ENCODE measurements around the gene CXCR2. TPM values are rescaled to one million over a fixed set of nuclear protein-coding genes. Genes with fewer than 3 reads are reported as not detected.
"Not testable (repeated sequence)": the region's sequence is repeated elsewhere in the genome, so short reads cannot be mapped to it uniquely, and the experiment has no call there.

Gene CXCR2
- total RNA-seq, 2 experiments from 2014 or later = 0.15 to 0.30 TPM

DNA sequence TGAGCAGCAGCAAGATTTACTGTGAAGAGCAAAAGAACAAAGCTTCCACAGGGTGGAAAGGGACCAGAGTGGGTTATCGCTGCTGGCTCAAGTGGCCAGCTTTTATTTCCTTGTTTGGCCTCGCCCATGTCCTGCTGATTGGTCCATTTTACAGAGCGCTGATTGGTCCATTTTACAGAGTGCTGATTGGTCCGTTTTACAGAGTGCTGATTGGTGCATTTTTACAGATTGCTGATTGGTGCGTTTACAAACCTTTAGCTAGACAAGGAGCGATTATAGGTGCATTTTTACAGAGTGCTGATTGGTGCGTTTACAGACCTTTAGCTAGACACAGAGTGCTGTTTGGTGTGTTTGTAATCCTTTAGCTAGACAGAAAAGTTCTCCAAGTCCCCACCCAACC lies 17.0 kb upstream of the CXCR2 start:
- H3K4me3 Mint-ChIP-seq; H3K4me1 Mint-ChIP-seq; DNase-seq; H3K36me3 Mint-ChIP-seq; ATAC-seq; CTCF ChIA-PET; H3K9me3 Mint-ChIP-seq (ENCODE audit: low read depth); H3K27ac Mint-ChIP-seq: not testable (repeated sequence)
- peaks cover 43% of the 10 kb centered on the region for H3K27me3 Mint-ChIP-seq

DNA sequence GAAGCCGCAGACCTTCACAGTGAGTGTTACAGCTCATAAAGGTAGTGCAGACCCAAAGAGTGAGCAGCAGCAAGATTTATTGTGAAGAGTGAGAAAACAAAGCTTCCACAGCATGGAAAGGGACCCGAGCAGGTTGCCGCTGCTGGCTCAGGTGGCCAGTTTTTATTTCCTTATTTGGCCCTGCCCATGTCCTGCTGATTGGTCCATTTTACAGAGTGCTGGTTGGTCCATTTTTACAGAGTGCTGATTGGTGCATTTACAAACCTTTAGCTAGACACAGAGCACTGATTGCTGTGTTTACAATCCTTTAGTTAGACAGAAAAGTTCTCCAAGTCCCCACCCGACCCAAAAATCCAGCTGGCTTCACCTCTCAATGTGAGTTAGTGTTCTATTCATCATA lies 4.0 kb upstream of the CXCR2 start:
- Mint-ChIP-seq H3K4me1 (peaks cover 10% of the 10 kb centered on the region), H3K27me3 (peaks cover 37% of the 10 kb centered on the region)
- H3K4me3 Mint-ChIP-seq; DNase-seq; H3K27ac Mint-ChIP-seq; CTCF ChIA-PET; H3K9me3 Mint-ChIP-seq (ENCODE audit: low read depth); ATAC-seq; H3K36me3 Mint-ChIP-seq: not testable (repeated sequence)

DNA sequence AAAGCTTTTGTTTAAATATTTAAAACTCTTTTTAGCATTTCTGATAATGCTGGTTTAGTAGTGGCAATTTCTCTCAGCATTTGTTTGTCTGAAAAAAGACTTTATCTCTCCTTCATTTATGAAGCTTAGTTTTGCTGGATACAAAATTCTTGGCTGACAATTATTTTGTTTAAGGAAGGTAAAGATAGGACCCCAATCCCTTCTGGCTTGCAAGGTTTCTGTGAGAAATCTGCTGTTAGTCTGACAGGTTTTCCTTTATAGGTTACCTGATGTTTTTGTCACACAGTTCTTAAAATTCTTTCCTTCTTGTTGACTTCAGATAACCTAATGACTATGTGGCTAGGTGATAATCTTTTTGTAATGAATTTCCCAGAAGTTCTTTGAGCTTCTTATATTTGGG lies 3.5 kb upstream of the CXCR2 start:
- ATAC-seq; H3K4me3 Mint-ChIP-seq; CTCF ChIA-PET; H3K9me3 Mint-ChIP-seq (ENCODE audit: low read depth); H3K36me3 Mint-ChIP-seq; DNase-seq; H3K27ac Mint-ChIP-seq: not testable (repeated sequence)
- Mint-ChIP-seq H3K4me1 (peaks cover 10% of the 10 kb centered on the region), H3K27me3 (peaks cover 37% of the 10 kb centered on the region)

DNA sequence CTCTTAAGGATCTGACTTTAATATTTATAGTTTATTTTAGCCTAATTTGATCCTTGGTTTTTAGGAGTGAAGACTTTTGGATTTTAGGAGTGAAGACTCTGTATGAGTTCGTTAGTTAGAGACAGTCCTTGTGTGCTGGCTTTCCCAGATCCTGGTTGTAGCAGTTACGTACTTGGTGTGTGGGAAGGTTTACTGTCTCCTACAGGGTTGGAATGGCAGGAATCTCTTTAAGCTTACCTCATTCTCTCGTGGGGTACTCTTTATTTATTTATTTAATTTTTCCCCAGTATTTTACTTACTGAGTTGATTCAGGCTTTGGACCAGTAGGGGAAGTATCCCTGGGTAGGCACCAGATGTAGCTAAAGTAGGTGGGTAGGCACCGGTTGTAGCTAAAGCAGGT lies 1.8 kb upstream of the CXCR2 start:
- peaks cover 1% of the 10 kb centered on the region for H3K36me3 Mint-ChIP-seq
- H3K9me3 Mint-ChIP-seq (ENCODE audit: low read depth) = peaks cover 4% of the 10 kb centered on the region
- CTCF ChIA-PET = no interaction called here
- no peak overlapping the region for H3K27ac Mint-ChIP-seq
- peaks cover 10% of the 10 kb centered on the region for H3K4me1 Mint-ChIP-seq
- H3K4me3 Mint-ChIP-seq = no peak overlapping the region
- H3K27me3 Mint-ChIP-seq = peaks cover 41% of the 10 kb centered on the region
- ATAC-seq = no peak
- DNase-seq = no peak

DNA sequence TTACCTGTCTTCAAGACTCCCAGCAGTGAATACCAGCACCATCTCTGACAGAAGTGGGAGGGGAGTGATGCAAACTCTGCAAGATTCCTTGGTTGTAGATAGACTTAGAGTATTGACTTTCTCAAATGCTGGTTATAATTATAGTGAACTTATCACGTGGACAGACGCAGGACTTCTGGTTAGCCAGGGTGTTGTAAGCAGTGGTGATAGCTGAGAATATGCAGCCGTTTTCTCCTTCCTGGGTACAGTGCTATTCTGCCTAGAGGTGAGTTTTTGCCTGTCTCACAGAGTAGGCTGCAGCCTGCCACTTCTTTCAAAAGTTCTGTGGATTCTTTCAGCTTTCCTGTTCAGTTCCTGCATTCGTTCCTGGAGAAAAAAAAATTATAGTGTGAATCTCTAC lies 733 bp upstream of the CXCR2 start:
- CTCF ChIA-PET = no interaction called here
- peaks cover 10% of the 10 kb centered on the region for H3K4me1 Mint-ChIP-seq
- peaks cover 44% of the 10 kb centered on the region for H3K27me3 Mint-ChIP-seq
- peaks cover 4% of the 10 kb centered on the region for H3K9me3 Mint-ChIP-seq (ENCODE audit: low read depth)
- H3K27ac Mint-ChIP-seq = no peak overlapping the region
- ATAC-seq = no peak
- DNase-seq = no peak
- no peak overlapping the region for H3K4me3 Mint-ChIP-seq
- peaks cover 1% of the 10 kb centered on the region for H3K36me3 Mint-ChIP-seq

DNA sequence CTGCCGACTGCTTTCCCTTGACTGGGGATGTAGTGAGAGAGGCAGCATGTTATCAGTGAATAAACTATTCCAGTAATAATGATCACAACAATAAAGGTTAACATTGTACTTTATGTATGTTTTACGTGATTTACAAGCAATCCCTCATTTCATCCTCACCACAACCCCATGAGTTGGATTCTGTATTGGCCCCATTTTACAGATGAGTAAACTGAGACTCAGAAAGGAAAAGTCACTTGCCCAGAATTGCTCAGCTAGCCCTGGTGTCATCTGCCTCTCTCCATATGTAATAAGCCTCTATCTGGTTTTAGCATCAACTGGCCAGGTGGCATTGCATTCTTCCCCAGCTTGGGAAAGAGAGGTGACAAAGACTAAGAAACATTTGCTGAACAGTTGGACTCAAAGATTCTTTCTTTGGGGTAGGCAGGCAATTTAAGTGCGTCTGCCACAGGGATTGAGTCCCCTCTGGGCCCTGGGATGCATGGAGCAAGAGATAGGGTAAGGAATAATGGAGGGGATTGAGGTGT lies 2.2 kb downstream of the CXCR2 start:
- CTCF ChIA-PET = no interaction called here
- peaks cover 1% of the 10 kb centered on the region for H3K36me3 Mint-ChIP-seq
- peaks cover 33% of the 10 kb centered on the region for H3K27me3 Mint-ChIP-seq
- no peaks in the 10 kb centered on the region for H3K9me3 Mint-ChIP-seq (ENCODE audit: low read depth)
- no peak overlapping the region for H3K27ac Mint-ChIP-seq
- no peak for DNase-seq
- ATAC-seq = no peak
- H3K4me1 Mint-ChIP-seq = peaks cover 10% of the 10 kb centered on the region
- H3K4me3 Mint-ChIP-seq = no peak overlapping the region

DNA sequence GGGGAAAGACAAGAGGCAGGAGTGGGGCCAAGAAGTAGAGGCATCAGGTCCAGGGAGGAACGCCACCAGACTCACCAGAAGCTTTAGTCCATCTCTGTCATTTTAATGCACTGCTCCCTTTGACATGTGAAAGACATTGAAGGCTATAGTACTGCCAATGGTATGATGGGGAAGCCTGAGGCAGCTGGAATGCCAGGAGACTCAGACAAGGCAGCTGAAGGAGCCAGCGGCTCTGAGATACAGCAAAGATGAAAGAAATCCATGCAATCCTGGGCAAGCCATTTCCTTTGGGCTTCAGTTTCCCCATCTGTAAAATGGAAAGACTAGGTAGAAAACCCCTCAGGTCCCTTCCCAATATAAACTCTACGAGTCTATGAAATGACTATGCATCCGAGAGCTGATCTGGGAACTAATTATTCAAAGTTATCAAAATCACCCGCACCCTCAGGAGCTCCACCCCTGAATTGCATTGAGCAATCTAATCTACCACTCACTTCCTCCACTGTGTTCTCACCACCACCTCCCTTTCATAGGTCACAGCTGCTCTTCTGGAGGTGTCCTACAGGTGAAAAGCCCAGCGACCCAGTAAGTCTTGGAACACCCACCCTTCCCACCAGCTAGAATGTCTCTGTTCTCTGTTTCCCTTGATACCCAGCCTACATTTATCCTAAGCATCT lies 3.1 kb downstream of the CXCR2 start:
- peaks cover 33% of the 10 kb centered on the region for H3K27me3 Mint-ChIP-seq
- H3K27ac Mint-ChIP-seq = no peak overlapping the region
- no peaks in the 10 kb centered on the region for H3K9me3 Mint-ChIP-seq (ENCODE audit: low read depth)
- no peak overlapping the region for H3K4me3 Mint-ChIP-seq
- DNase-seq (no peak), ATAC-seq (no peak)
- peaks cover 1% of the 10 kb centered on the region for H3K36me3 Mint-ChIP-seq
- CTCF ChIA-PET = no interaction called here
- peaks cover 10% of the 10 kb centered on the region for H3K4me1 Mint-ChIP-seq

DNA sequence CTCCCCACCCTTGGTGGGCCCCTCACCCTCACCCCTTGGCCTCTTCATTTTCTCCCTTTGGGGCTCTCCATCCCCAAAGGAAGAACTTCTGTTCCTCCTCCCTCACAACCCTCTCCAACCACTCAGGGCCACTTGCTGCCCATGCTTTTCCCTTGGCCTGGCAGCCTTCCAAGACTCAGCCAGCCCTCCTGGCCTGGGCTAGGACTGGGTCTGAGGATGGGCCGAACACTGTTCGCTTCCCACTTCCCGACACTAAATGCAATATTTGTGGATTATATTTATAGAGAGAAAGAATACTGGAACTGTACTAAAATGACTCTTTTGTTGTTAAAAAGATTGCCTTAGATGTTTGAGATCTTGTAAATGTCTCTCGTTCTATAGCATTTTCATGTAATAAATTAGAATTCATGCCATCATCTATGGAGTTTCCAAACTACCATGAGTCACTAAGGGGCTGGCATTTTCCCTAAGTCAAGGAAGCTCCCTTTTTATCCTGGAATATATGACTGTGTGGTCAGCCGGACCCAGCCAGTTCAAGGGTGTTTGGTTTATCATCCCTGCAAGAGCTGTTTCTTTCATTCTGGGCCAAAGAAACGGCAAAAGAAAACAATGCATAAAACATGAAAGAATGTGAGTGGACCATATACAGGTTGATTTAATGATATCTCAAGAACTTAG lies 3.8 kb downstream of the CXCR2 start:
- CTCF ChIA-PET = no interaction called here
- no peak for DNase-seq
- ATAC-seq = no peak
- Mint-ChIP-seq H3K9me3 (ENCODE audit: low read depth) (no peaks in the 10 kb centered on the region), H3K27ac (no peak overlapping the region), H3K36me3 (peaks cover 1% of the 10 kb centered on the region), H3K27me3 (peaks cover 31% of the 10 kb centered on the region), H3K4me1 (peaks cover 10% of the 10 kb centered on the region), H3K4me3 (no peak overlapping the region)

DNA sequence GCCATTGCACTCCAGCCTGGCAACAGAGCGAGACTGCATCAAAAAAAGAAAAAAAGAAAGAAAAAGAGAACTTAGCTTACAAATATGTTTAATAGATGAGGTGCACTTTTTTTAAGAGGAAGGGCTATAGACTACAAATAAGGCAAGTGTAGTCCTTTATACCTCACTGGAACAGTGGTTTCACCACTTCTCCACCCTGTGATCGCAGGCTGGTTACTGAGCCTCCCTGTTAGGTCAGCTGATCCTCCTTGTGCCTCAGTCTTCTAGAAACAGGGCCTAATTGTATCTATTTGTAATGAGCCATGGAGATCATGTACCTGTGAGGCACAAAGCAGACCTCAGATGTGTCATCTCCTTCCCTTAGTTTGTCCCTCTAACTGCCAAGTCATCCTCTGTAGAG lies 4.5 kb downstream of the CXCR2 start:
- no peak overlapping the region for H3K27ac Mint-ChIP-seq
- CTCF ChIA-PET = no interaction called here
- peaks cover 31% of the 10 kb centered on the region for H3K27me3 Mint-ChIP-seq

DNA sequence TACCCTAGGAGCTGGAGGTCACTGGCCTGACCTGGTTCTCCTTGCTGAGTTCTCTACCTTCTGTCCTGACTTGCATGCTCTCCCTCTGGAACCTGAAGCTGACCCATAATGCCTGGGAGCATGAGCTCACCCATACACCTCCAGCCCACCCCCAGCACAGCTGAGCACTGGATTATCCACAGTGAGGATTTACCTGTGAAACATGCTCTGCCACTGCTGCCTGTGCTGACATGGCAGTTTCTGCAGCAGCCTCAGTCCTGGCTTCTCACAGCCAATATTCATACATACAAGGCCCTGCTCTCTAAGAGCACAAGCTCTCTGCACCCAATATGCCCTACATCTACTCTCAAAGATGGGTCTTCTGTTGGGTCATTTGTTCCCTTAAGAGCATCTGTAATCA lies 5.0 kb downstream of the CXCR2 start:
- no peak overlapping the region for H3K27ac Mint-ChIP-seq
- DNase-seq (no peak), ATAC-seq (no peak)
- no peaks in the 10 kb centered on the region for H3K9me3 Mint-ChIP-seq (ENCODE audit: low read depth)
- no peaks in the 10 kb centered on the region for H3K36me3 Mint-ChIP-seq
- peaks cover 4% of the 10 kb centered on the region for H3K4me1 Mint-ChIP-seq
- CTCF ChIA-PET = no interaction called here
- H3K27me3 Mint-ChIP-seq = peaks cover 27% of the 10 kb centered on the region
- H3K4me3 Mint-ChIP-seq = no peak overlapping the region

More for the DNA sequence above, 4.5 kb downstream of the CXCR2 start:
- Mint-ChIP-seq H3K9me3 (ENCODE audit: low read depth) (no peaks in the 10 kb centered on the region), H3K36me3 (peaks cover 1% of the 10 kb centered on the region), H3K4me1 (peaks cover 9% of the 10 kb centered on the region), H3K4me3 (no peak overlapping the region)
- no peak for ATAC-seq
- no peak for DNase-seq

DNA sequence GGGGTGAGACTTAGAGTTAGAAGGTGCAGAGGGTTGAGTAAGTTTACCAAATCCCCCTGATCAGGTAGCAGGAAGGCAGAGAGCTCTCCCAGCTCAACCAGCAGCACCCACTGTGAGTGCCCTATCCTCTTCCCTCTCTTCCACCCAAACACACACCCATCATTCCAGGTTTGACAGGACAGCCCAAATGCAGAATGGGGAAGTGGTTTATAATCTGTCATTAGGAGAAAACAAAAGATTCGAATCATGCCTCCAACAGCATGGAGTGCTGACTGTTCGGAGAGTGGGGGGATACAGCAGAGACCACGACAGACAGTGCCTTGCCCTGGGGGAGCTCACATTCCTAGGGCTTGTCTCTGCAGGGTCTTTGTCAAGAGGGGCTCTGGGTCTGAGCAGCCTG lies 11.7 kb downstream of the CXCR2 start:
- Mint-ChIP-seq H3K36me3 (no peaks in the 10 kb centered on the region), H3K27me3 (peaks cover 45% of the 10 kb centered on the region), H3K27ac (no peak overlapping the region), H3K9me3 (ENCODE audit: low read depth) (no peaks in the 10 kb centered on the region), H3K4me1 (no peaks in the 10 kb centered on the region), H3K4me3 (no peak overlapping the region)
- CTCF ChIA-PET = no interaction called here
- DNase-seq (no peak), ATAC-seq (no peak)

DNA sequence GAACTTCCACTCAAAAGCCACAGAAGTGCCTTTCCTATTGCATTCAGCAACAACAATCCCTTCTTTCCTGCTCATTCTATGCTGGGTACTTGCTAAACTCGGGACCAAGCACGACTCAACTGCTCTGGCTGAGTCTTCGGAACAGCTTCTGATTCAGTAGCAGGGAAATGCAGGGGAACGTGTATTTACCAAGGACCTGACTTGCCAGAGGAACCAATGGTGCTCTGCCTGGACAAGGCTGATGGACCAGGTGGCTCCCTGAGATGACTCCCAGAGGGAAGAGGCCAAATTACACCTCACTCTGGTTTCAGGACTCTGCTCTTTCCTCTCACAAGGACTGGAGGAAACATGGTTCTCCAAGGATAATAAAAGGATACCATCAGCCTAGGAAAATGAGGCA lies 12.2 kb downstream of the CXCR2 start:
- peaks cover 43% of the 10 kb centered on the region for H3K27me3 Mint-ChIP-seq
- CTCF ChIA-PET = no interaction called here
- H3K9me3 Mint-ChIP-seq (ENCODE audit: low read depth) = no peaks in the 10 kb centered on the region

DNA sequence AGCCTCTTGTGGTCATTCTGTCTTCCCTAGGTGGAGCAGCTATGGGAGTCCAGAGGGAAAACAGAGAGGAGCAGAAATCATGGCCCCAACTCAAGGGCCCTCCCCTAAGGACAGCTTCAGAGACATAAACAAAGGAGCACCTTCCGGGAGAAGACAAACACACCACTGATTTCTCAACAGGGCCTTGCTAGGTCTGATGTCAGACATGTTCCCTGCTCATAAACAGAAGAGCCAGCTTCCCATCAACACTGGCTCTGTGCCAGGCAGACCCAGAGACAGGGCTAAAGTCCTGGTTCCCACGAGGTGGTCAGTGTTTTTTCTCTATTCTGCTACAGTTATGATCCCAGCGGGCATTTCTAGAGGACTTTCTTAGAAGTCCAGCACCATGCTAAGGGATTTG lies 19.3 kb downstream of the CXCR2 start:
- ATAC-seq = no peak
- Mint-ChIP-seq H3K27ac (no peak overlapping the region), H3K36me3 (no peaks in the 10 kb centered on the region), H3K4me1 (peaks cover 9% of the 10 kb centered on the region), H3K4me3 (no peak overlapping the region), H3K27me3 (peaks cover 23% of the 10 kb centered on the region), H3K9me3 (ENCODE audit: low read depth) (no peaks in the 10 kb centered on the region)
- DNase-seq = no peak
- CTCF ChIA-PET = interaction anchor here (1.5 kb wide), 1 partner anchor 17 kb away, joined by 3 read pairs; no protein-coding TSS in a partner anchor

More for the DNA sequence above, 12.2 kb downstream of the CXCR2 start:
- no peak for ATAC-seq
- Mint-ChIP-seq H3K36me3 (no peaks in the 10 kb centered on the region), H3K4me1 (no peaks in the 10 kb centered on the region), H3K4me3 (no peak overlapping the region), H3K27ac (no peak overlapping the region)
- DNase-seq = no peak

DNA sequence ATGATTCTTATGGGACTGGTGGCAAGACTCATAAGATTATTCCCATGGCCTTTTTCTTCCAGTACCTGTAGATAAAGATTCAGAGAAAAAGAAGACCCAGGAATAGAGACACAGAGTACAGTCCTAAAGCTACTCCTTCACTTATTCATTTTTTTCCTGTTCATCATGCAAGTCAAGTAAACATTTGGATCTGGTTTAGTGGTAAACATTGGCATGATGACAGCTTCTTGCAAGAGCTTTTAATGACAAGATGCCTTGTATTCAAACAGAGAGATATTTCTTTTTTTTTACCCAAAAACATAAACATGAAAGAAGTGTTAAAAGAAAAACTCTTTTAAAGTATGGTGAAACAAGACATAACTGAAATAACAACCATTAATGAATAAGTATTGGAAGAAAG lies 20.2 kb downstream of the CXCR2 start:
- Mint-ChIP-seq H3K27me3 (peaks cover 22% of the 10 kb centered on the region), H3K4me3 (no peak overlapping the region), H3K27ac (no peak overlapping the region), H3K9me3 (ENCODE audit: low read depth) (no peaks in the 10 kb centered on the region), H3K4me1 (peaks cover 10% of the 10 kb centered on the region), H3K36me3 (no peaks in the 10 kb centered on the region)
- DNase-seq (no peak), ATAC-seq (no peak)
- CTCF ChIA-PET = interaction anchor here (1.5 kb wide), 1 partner anchor 16 kb away, joined by 3 read pairs; no protein-coding TSS in a partner anchor
